K562 (cell line): ENCODE data around the gene IFT81. TPM values are rescaled to one million over a fixed set of nuclear protein-coding genes. Genes with fewer than 3 reads are reported as not detected.

Experiments
- ARID1B ChIP-seq: fragments of 450-650 bp; IDR thresholded peaks from 2 replicates; pipeline ENCODE4 v1.6.1; 2016; ENCODE audit warnings: antibody characterized with exemption, mild to moderate bottlenecking, inconsistent platforms
- CBFA2T2 ChIP-seq: fragments of 450-650 bp; conservative IDR thresholded peaks from 2 replicates; pipeline ENCODE4 v1.6.1; 2017; ENCODE audit warnings: mild to moderate bottlenecking
- CBFA2T3 ChIP-seq: fragments of 450-650 bp; IDR thresholded peaks from 2 replicates; pipeline ENCODE4 v1.6.1; 2017
- E2F8 ChIP-seq: fragments of 450-650 bp; IDR thresholded peaks from 2 replicates; pipeline ENCODE4 v1.7.1; 2018; ENCODE audit warnings: mild to moderate bottlenecking, low read depth; ENCODE audit not compliant: partially characterized antibody
- ELF1 ChIP-seq: fragments of 200-800 bp; sonication (Bioruptor generic); IDR thresholded peaks from 2 replicates; pipeline ENCODE4 v1.6.1; 2016; ENCODE audit warnings: missing genetic modification characterization, missing compliant biosample characterization
- EP300 ChIP-seq: IDR thresholded peaks from 2 replicates; pipeline ENCODE4 v1.6.1; 2012; ENCODE audit warnings: low read length, improper control_type of control experiment
- FOXM1 ChIP-seq, 2 experiments: fragments of 450-650 bp in 1 of 2; sonication (generic) in 1 of 2; formaldehyde crosslinking in 1 of 2; IDR thresholded peaks; 2 replicates each; pipeline versions ENCODE4 v1.6.1 to v1.9.0; 2017 to 2022; ENCODE audit warnings: low read depth in 2 of 2, mild to moderate bottlenecking in 2 of 2, missing genetic modification reagents in 1 of 2, moderate library complexity in 1 of 2
- HINFP ChIP-seq: fragments of 450-650 bp; conservative IDR thresholded peaks from 2 replicates; pipeline ENCODE4 v1.6.1; 2016; ENCODE audit warnings: missing genetic modification characterization, low read depth, mild to moderate bottlenecking, control low read depth, missing compliant biosample characterization
- HSF4 ChIP-seq: fragments of 250-450 bp; sonication (Bioruptor Pico); IDR thresholded peaks from 2 replicates; pipeline ENCODE4 v2.1.2; 2022; ENCODE audit warnings: mild to moderate bottlenecking, moderate library complexity, borderline replicate concordance
- IRF9 ChIP-seq: fragments of 450-650 bp; IDR thresholded peaks from 2 replicates; pipeline ENCODE4 v1.6.1; 2016; ENCODE audit warnings: missing biosample characterization, missing genetic modification characterization
- KDM1A ChIP-seq, 2 experiments: fragments of 450-650 bp; IDR thresholded peaks; 2 replicates each; pipeline ENCODE4 v1.6.1; 2016; ENCODE audit warnings: mild to moderate bottlenecking in 2 of 2
- NCOR1 ChIP-seq: fragments of 450-650 bp; IDR thresholded peaks from 2 replicates; pipeline ENCODE4 v1.6.1; 2016; ENCODE audit warnings: mild to moderate bottlenecking, moderate library complexity
- PCBP1 ChIP-seq: fragments of 200-400 bp; formaldehyde crosslinking; IDR thresholded peaks from 2 replicates; pipeline ENCODE4 v1.6.1; 2018; ENCODE audit warnings: mild to moderate bottlenecking, low read depth, low read length; ENCODE audit not compliant: poor library complexity, severe bottlenecking
- RCOR1 ChIP-seq, 2 experiments: IDR thresholded peaks; 2 replicates each; pipeline ENCODE4 v1.6.1; 2012; ENCODE audit warnings: low read depth in 2 of 2, low read length in 2 of 2, borderline replicate concordance in 1 of 2, improper control_type of control experiment in 1 of 2
- SMARCA4 ChIP-seq: fragments of 450-650 bp; IDR thresholded peaks from 2 replicates; pipeline ENCODE4 v1.6.1; 2016
- SMARCE1 ChIP-seq: fragments of 450-650 bp; IDR thresholded peaks from 2 replicates; pipeline ENCODE4 v1.7.1; 2016; ENCODE audit warnings: mild to moderate bottlenecking
- TCF3 ChIP-seq: sonication (generic); formaldehyde crosslinking; IDR thresholded peaks from 2 replicates; pipeline ENCODE4 v1.4.0; 2020; ENCODE audit warnings: mild to moderate bottlenecking, missing genetic modification reagents
- TRIM24 ChIP-seq, 2 experiments: fragments of 450-650 bp; IDR thresholded peaks; 2 replicates each; pipeline ENCODE4 v1.6.1; 2016
- U2AF2 ChIP-seq: fragments of 200-400 bp; formaldehyde crosslinking; optimal IDR thresholded peaks from 2 replicates; pipeline ENCODE3; 2017; ENCODE audit warnings: low read depth, mild to moderate bottlenecking, low read length
- XRCC4 ChIP-seq: IDR thresholded peaks from one replicate; pipeline ENCODE4 v1.6.1; 2011; ENCODE audit not compliant: insufficient read depth, insufficient read length; ENCODE audit errors: extremely low read depth
- ZNF165 ChIP-seq: fragments of 250-450 bp; sonication (Bioruptor Pico); IDR thresholded peaks from 2 replicates; pipeline ENCODE4 v1.4.0; 2020; ENCODE audit warnings: borderline replicate concordance
- polyA plus RNA-seq, 8 experiments: library from polyadenylated mRNA; depleted of rRNA in 4 of 8; stranded (reverse) in 5 of 8; unstranded in 3 of 8; fragments of >200 nt; fragmentation: Nextera tagmentation in 2 of 8; fragmentation: Illumina TruSeq in 1 of 8; extraction: Ambion mirVana in 2 of 8; extraction: Trizol in 1 of 8; gene quantifications; 2 replicates each; pipeline versions ENCODE4 v1.2.1 to v1.2.3, GENCODE V29; 2011 to 2014; ENCODE audit warnings: inconsistent platforms in 1 of 8, missing spikeins in 1 of 8
- total RNA-seq, 7 experiments: library from RNA; depleted of rRNA in 6 of 7; stranded (reverse); fragments of >200 nt in 6 of 7; fragmentation: Illumina TruSeq in 2 of 7; extraction: Trizol in 2 of 7; gene quantifications; 2 replicates each; pipeline versions ENCODE4 v1.2.1 to v1.2.3, GENCODE V29; 2011 to 2021; ENCODE audit warnings: low replicate concordance in 1 of 7
- TF ChIP-seq, protein P1 (sequence below): fragments of 450-650 bp; IDR thresholded peaks from 2 replicates; pipeline ENCODE4 v1.6.1; 2014; ENCODE audit warnings: low read depth, mild to moderate bottlenecking, moderate library complexity, borderline replicate concordance

IFT81 gene
- total and polyA plus RNA-seq, 9 of the 15 experiments (the other 6 are each of a cell fraction or from before 2014, with no cell fraction given), result 2.8 to 11.9 (median 7.9) TPM

DNA sequence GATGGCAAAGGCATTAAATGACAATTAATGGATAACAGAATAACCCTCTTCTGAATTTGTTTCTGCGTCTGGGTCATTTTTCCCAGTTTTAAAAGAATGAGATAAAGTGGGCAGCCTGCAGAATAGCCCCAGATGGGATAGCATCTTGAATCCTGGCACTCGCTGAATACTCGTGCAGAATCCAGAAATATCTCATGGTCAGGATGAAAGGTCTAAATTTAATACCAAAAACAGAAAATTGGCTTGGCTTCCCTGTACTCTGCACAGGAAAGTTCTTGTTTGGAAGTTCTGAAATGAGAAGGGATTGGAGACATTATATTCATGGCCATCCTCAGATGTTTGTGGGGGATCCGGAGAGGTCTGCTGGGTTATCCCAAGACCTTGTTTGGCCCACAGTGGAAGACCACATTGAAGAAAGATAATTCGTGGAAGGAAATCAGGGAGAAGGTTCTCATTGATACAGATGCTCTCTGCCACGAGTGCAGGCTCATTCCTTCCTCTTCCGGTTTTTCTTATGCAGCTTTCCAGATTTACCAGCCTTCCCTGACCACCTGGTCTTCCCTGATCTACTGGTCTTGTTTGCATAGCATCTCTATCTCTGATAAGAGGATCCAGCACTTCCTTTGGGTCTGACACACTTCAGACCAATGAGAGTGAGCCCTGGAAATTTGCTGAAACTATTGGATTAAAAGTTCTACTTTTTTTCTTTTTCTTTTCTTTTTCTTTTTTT is 6.0 kb upstream of the IFT81 start (continued):
- TF ChIP-seq, protein P1, sequence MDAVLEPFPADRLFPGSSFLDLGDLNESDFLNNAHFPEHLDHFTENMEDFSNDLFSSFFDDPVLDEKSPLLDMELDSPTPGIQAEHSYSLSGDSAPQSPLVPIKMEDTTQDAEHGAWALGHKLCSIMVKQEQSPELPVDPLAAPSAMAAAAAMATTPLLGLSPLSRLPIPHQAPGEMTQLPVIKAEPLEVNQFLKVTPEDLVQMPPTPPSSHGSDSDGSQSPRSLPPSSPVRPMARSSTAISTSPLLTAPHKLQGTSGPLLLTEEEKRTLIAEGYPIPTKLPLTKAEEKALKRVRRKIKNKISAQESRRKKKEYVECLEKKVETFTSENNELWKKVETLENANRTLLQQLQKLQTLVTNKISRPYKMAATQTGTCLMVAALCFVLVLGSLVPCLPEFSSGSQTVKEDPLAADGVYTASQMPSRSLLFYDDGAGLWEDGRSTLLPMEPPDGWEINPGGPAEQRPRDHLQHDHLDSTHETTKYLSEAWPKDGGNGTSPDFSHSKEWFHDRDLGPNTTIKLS, result peak; percentile 62; the same call in 1 of the 2 replicates
- peak; percentile 77 for TF ChIP-seq ARID1B
- TF ChIP-seq FOXM1 (IDR thresholded peaks at IDR 0.05; ENCODE audit: low read depth), result peak; percentile 43; the same call in 1 of the 2 replicates
- TF ChIP-seq FOXM1 (CRISPR knock-in tag; IDR thresholded peaks at IDR 0.05; ENCODE audit: low read depth), result no peak
- TF ChIP-seq CBFA2T3, result peak; percentile 79
- TF ChIP-seq U2AF2, result no peak
- peak; percentile 45 for TF ChIP-seq E2F8
- peak; percentile 65 to 69 for TF ChIP-seq KDM1A (IDR thresholded peaks at IDR 0.05)
- TF ChIP-seq NCOR1, result peak; percentile 19; the same call in 1 of the 2 replicates
- peak in 1 of 2 experiments; percentile 93; a peak in 2 of 4 replicates for TF ChIP-seq RCOR1 (IDR thresholded peaks at IDR 0.05; ENCODE audit: borderline replicate concordance in 1 of 2, low read depth in 2 of 2, low read length in 2 of 2)
- no peak for TF ChIP-seq IRF9 (tag)
- TF ChIP-seq ZNF165 (CRISPR knock-in tag), result no peak
- TF ChIP-seq HSF4, result no peak
- peak; percentile 59 for TF ChIP-seq ELF1
- TF ChIP-seq XRCC4, result no peak
- peak; percentile 57; the same call in 1 of the 2 replicates for TF ChIP-seq CBFA2T2
- TF ChIP-seq TRIM24 (IDR thresholded peaks at IDR 0.05), result 0 out of 4 replicates have a peak, but pooled peaks of 1 of the 2 experiments have one; percentile 14
- TF ChIP-seq SMARCE1, result peak; percentile 59; the same call in 1 of the 2 replicates
- TF ChIP-seq HINFP (tag), result 0 out of 2 replicates have a peak, but pooled peaks have one; percentile 45
- peak; percentile 69 for TF ChIP-seq TCF3
- no peak for TF ChIP-seq PCBP1
- peak; percentile 78 for TF ChIP-seq EP300
- peak; percentile 67; the same call in 1 of the 2 replicates for TF ChIP-seq SMARCA4
